ENCODE measurements around the gene MICAL2.

MICAL2 gene

GRCh38 chr11:12234221-12234620 lies 123.8 kb downstream of the MICAL2 start (continued):
- TF ChIP-seq ZBTB49 (tag by site-specific recombination; IDR thresholded peaks at IDR 0.05; ENCODE audit: low read depth) (no peak), PRDM4 (tag by site-specific recombination; IDR thresholded peaks at IDR 0.05) (no peak), KLF9 (tag by site-specific recombination; IDR thresholded peaks at IDR 0.05; ENCODE audit: low read depth) (no peak), ZNF324 (tag by site-specific recombination; IDR thresholded peaks at IDR 0.05) (no peak), ZSCAN4 (tag by site-specific recombination; IDR thresholded peaks at IDR 0.05) (no peak), ZNF654 (tag by site-specific recombination; IDR thresholded peaks at IDR 0.05; ENCODE audit: low read depth) (no peak), ZBTB1 (tag by site-specific recombination; IDR thresholded peaks at IDR 0.05) (no peak)

- no peak overlapping the region for H3K4me3 ChIP-seq (ENCODE audit: low read depth, low read length)
- TF ChIP-seq ZNF561 (tag by site-specific recombination; IDR thresholded peaks at IDR 0.05; ENCODE audit: borderline replicate concordance) (no peak), ZNF311 (tag by site-specific recombination; IDR thresholded peaks at IDR 0.05; ENCODE audit: borderline replicate concordance) (no peak), ZNF175 (tag by site-specific recombination; IDR thresholded peaks at IDR 0.05) (no peak), ZNF24 (tag by site-specific recombination; IDR thresholded peaks at IDR 0.05) (no peak), MYNN (tag by site-specific recombination; IDR thresholded peaks at IDR 0.05; ENCODE audit: borderline replicate concordance) (no peak)
- H3K4me1 ChIP-seq (ENCODE audit: control insufficient read depth, insufficient read depth, low read length) = no peaks in the 10 kb centered on the region
- CTCF ChIA-PET = interaction anchor here (0.5 to 8.8 kb wide), 15 partner anchors 10 to 291 kb away, joined by 3 to 79 read pairs (median 6); no protein-coding TSS in a partner anchor
- POLR2A ChIA-PET = no interaction called here
- H3K36me3 ChIP-seq (ENCODE audit: control insufficient read depth in 2 of 2, insufficient read depth in 1 of 2, low read length in 2 of 2) = peaks cover 0 to 12% of the 10 kb centered on the region in 2 experiments; a peak in 1 of 3 replicates
- no peaks in the 10 kb centered on the region for H3K9me3 ChIP-seq (ENCODE audit: control insufficient read depth, insufficient read depth, low read depth, low read length)
- H3K27ac ChIP-seq (ENCODE audit: extremely low read depth, low read depth, low read length) = no peak overlapping the region
Measured at GRCh38 chr11:12235080-12235479, 124.7 kb downstream of the MICAL2 start.

DNA sequence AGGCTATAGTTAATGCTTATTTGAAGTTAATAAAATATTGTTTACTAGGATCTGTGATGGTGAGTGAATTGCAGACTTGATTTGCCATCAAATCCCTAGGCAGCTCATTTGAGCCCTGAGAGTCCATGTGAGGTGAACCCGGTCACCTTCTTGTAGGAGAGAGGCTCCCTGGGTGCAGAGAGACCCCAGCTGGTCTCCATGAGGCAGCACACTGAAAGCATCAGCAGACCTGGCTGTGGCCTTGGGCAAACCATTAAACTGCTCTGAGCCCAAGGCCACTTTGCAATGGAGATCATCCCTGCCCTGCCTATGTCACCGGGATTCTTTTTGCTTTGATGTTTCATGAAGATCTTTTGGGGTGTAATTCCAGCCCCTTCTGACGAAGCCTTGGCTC lies 125.2 kb downstream of the MICAL2 start:
- H3K4me1 ChIP-seq (ENCODE audit: control insufficient read depth, insufficient read depth, low read length) = no peaks in the 10 kb centered on the region
- ChIA-PET POLR2A (no interaction called here), CTCF (interaction anchor here (0.5 to 8.8 kb wide), 25 partner anchors 10 to 1707 kb away, joined by 3 to 79 read pairs (median 5); no protein-coding TSS in a partner anchor)
- no peaks in the 10 kb centered on the region for H3K9me3 ChIP-seq (ENCODE audit: control insufficient read depth, insufficient read depth, low read depth, low read length)
- no peak overlapping the region for H3K27ac ChIP-seq (ENCODE audit: extremely low read depth, low read depth, low read length)
- TF ChIP-seq ZNF596 (tag by site-specific recombination; IDR thresholded peaks at IDR 0.05) (no peak), RBAK (tag by site-specific recombination; IDR thresholded peaks at IDR 0.05) (no peak), ZNF302 (tag by site-specific recombination; IDR thresholded peaks at IDR 0.05; ENCODE audit: low read depth) (no peak), MYNN (tag by site-specific recombination; IDR thresholded peaks at IDR 0.05; ENCODE audit: borderline replicate concordance) (no peak), ZNF837 (tag by site-specific recombination; IDR thresholded peaks at IDR 0.05) (no peak), ZNF354C (tag by site-specific recombination; IDR thresholded peaks at IDR 0.05; ENCODE audit: borderline replicate concordance, low read depth) (no peak), ZNF48 (tag by site-specific recombination; IDR thresholded peaks at IDR 0.05) (no peak), ZSCAN5A (tag by site-specific recombination; IDR thresholded peaks at IDR 0.05) (no peak), ZNF530 (tag by site-specific recombination; IDR thresholded peaks at IDR 0.05; ENCODE audit: low read depth) (no peak), ZNF585B (tag by site-specific recombination; IDR thresholded peaks at IDR 0.05) (no peak), ZNF777 (tag by site-specific recombination; IDR thresholded peaks at IDR 0.05; ENCODE audit: borderline replicate concordance) (no peak)
- no peak overlapping the region for H3K4me3 ChIP-seq (ENCODE audit: low read depth, low read length)
- peaks cover 0 to 8% of the 10 kb centered on the region in 2 experiments; a peak in 1 of 3 replicates for H3K36me3 ChIP-seq (ENCODE audit: control insufficient read depth in 2 of 2, insufficient read depth in 1 of 2, low read length in 2 of 2)

Measured in HEK293 (cell line).